GM12864 (cell line): ENCODE measurements around the gene CHST13.

ENCODE experiments used
- DNase-seq: peaks from one replicate; pipeline ENCODE4 v3.0.0-alpha.2; 2011; ENCODE audit warnings: low read depth
- H3K4me3 ChIP-seq: 2 replicates; pipeline ENCODE4 v1.5.1; 2011; ENCODE audit warnings: mild to moderate bottlenecking, low read depth, low read length, control low read depth
- TF ChIP-seq, protein P1 (sequence below): IDR thresholded peaks from 2 replicates; pipeline ENCODE4 v1.5.1; 2011; ENCODE audit warnings: low read depth, mild to moderate bottlenecking, moderate library complexity, low read length, control low read depth, inconsistent platforms; ENCODE audit errors: missing control alignments

The CHST13 gene

GRCh38 chr3:126517986-126518778 lies 5.8 kb upstream of the CHST13 start:
- no peak overlapping the region for H3K4me3 ChIP-seq
- TF ChIP-seq, protein P1, sequence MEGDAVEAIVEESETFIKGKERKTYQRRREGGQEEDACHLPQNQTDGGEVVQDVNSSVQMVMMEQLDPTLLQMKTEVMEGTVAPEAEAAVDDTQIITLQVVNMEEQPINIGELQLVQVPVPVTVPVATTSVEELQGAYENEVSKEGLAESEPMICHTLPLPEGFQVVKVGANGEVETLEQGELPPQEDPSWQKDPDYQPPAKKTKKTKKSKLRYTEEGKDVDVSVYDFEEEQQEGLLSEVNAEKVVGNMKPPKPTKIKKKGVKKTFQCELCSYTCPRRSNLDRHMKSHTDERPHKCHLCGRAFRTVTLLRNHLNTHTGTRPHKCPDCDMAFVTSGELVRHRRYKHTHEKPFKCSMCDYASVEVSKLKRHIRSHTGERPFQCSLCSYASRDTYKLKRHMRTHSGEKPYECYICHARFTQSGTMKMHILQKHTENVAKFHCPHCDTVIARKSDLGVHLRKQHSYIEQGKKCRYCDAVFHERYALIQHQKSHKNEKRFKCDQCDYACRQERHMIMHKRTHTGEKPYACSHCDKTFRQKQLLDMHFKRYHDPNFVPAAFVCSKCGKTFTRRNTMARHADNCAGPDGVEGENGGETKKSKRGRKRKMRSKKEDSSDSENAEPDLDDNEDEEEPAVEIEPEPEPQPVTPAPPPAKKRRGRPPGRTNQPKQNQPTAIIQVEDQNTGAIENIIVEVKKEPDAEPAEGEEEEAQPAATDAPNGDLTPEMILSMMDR = no peak
- DNase-seq = no peak

DNA sequence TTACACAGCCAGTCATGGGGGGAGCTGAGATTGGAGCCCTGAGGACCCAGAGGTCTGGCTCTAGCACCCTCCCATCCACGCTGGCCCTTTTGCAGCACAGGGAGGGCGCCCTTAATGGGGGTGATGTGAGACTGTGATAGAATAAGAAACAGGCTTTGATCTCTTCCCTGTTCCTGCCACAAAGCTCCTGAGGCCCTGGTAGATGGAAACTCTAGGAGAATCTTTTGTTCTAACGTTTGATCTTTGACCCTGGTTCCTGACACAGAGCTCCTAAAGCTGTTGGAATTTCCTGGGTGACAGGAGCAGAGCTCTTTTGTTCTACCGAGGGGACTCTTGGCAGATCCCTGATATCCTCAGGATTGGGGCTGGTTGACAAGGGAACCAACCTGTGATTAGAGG lies 5.2 kb upstream of the CHST13 start:
- no peak overlapping the region for H3K4me3 ChIP-seq
- DNase-seq = no peak
- TF ChIP-seq, protein P1 = no peak

GRCh38 chr3:126519506-126520455 lies 4.2 kb upstream of the CHST13 start:
- no peak for DNase-seq
- no peak overlapping the region for H3K4me3 ChIP-seq
- TF ChIP-seq, protein P1 = no peak

DNA sequence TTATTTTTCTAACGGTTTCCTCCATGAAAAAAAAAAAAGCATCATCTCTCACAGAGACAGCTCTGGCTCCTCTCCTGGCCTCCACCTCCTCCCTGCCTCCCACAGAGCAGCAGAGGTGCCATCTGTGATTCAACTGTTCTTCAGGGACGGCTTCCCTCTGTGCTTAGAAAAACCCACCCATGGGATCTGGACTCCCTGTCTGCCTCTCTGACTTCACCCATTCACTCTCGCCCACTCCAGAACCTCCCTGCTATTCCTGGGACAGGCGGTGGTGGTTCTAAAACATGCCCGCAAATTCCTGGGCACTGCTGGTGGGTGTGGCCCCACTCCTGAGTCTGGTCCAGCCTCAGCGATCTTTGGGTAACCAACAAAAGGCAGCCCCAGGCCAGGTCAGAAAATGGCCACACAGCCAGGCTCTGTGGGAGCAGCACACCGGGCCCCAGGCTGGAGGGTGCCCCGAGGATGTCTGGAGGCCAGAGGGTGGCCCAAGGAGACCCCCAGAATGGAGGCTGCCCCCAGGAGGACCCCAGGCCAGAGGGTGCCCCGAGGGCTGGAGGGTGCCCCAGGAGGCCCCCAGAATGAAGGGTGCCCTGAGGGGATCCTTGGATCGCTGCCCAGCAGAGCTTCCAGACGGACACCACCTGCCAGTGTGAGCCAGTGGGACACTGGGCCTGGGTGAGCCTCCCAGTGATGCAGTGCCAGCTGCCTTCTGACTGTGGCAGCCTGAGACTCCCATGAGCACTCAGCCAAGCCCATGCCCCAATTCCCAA lies 2.6 kb upstream of the CHST13 start:
- TF ChIP-seq, protein P1 = no peak
- no peak overlapping the region for H3K4me3 ChIP-seq
- no peak for DNase-seq

DNA sequence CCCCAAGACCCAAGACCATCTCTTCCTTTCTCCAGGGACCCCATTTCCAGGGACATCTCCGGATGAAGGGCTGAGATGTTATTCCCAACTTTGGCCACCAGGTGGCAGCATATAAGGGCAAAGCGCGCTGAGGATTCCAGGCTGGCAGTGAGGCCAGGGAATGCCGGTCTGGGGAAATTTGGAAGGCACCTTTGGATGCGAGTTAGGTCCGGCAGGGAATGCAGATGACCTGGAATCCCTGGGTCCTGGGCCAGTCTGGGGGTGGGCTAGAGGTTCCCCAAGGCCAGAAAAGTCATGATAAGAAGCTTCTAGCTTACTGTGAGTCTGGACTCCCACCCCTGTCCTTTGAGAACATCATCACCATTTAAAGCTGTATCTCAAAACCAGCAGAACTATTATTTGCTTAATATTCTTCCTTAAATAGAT lies 1.6 kb upstream of the CHST13 start:
- TF ChIP-seq, protein P1 = peak; percentile 91
- H3K4me3 ChIP-seq = no peak overlapping the region
- DNase-seq = no peak

DNA sequence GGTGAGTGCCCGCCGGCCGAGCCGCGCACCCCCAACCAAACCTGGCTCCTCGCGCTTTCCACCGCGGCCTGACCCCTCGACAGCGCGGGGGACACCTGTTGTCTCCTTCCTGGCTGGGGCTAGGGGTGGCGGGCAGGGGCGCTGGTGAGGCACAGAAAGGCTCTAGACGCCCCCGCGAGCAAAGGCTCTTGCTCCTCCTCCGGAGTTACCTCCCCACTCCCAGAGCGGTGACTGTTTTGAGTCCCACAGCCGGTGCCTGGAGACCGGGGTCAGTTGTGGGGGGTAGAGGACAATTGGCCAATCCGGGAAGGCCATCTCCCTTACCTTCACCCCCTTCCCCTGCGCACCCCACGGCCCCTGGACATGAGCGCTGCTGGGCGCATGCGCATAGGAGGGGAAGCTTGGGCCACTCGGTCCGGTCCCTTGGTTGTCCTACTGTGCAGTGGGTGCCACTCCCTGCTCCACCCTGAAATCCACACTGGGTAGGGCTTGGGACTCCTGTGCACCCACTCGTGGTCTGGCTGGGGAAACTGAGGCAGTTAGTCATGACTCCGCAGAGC lies 554 bp downstream of the CHST13 start:
- H3K4me3 ChIP-seq = no peak overlapping the region
- no peak for DNase-seq
- TF ChIP-seq, protein P1 = no peak
